Activated B cell treated with CpG ODN at 0.5 μM for 24 hours (primary cell): Measurements from ENCODE around the gene LMO3. TPM values are rescaled to one million over a fixed set of nuclear protein-coding genes. Genes with fewer than 3 reads are reported as not detected.

Experiments
- ATAC-seq: fragments of 200-7000 bp; cut with Tn5 transposase; one replicate; pipeline ENCODE4 v1.10.0; 2021; ENCODE audit warnings: low read depth, mild to moderate bottlenecking, moderate library complexity
- CTCF ChIA-PET: fragments of 350-600 bp; sonication (Branson Sonifier 250); formaldehyde crosslinking; loops from one replicate; lab custom pipeline; 2021; ENCODE audit warnings: antibody characterized with exemption; lab: Charles Lee
- POLR2A ChIA-PET: fragments of 350-600 bp; sonication (Branson Sonifier 250); formaldehyde crosslinking; loops from one replicate; lab custom pipeline; 2021; ENCODE audit warnings: antibody characterized with exemption; lab: Charles Lee
- DNase-seq: peaks from one replicate; pipeline ENCODE4 v3.0.0; 2022
- H3K27ac Mint-ChIP-seq: one replicate; pipeline ENCODE4 v1.8.0; 2020; ENCODE audit warnings: mixed read lengths
- H3K27me3 Mint-ChIP-seq: one replicate; pipeline ENCODE4 v1.8.0; 2021; ENCODE audit warnings: mixed read lengths
- H3K36me3 Mint-ChIP-seq: one replicate; pipeline ENCODE4 v1.8.0; 2021; ENCODE audit warnings: low read depth, mixed read lengths
- H3K4me1 Mint-ChIP-seq: one replicate; pipeline ENCODE4 v1.8.0; 2021; ENCODE audit warnings: mixed read lengths
- H3K4me3 Mint-ChIP-seq: one replicate; pipeline ENCODE4 v1.8.0; 2020; ENCODE audit warnings: mild to moderate bottlenecking, mixed read lengths
- H3K9me3 Mint-ChIP-seq: one replicate; pipeline ENCODE4 v1.8.0; 2020; ENCODE audit warnings: mixed read lengths
- intact Hi-C: fragments of 100-400 bp; cut with micrococcal nuclease; formaldehyde crosslinking; loops from one replicate; pipeline ENCODE4 v1.15.1; 2024
- total RNA-seq: library from RNA; stranded (reverse); gene quantifications from 2 replicates; pipeline ENCODE4 v1.2.3, GENCODE V29; 2022
- TF ChIP-seq, protein P1 (sequence below): fragments of 200-600 bp; IDR thresholded peaks from one replicate; pipeline ENCODE4 v1.8.0; 2022; ENCODE audit warnings: antibody characterized with exemption, mild to moderate bottlenecking

Gene LMO3
- total RNA-seq, 1 donor from 2014 or later, result not detected

DNA sequence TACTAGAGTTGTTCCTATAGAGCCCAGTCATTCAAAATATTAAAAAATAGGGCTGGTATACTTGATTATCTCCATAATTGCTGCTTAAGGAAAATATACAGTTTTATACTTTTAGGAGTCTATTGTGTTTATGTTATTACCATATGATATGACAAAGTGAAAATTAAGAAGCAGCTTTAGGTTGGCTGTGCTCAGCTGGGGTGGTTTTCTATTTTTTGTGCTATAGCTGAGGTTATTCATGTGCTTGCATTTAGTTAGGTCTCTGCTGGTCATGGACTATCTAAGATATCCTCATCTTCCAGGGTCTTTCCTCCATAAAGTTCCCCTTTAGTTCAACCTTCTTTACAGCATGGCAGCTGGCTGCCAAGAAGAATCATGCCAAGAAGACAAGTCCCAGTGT lies 13.6 kb upstream of the LMO3 start:
- ChIA-PET CTCF (no interaction called here), POLR2A (no interaction called here)
- H3K4me1 Mint-ChIP-seq, result no peaks in the 10 kb centered on the region
- DNase-seq (no peak), ATAC-seq (no peak)
- H3K9me3 Mint-ChIP-seq, result peaks cover 5% of the 10 kb centered on the region
- no peak overlapping the region for H3K4me3 Mint-ChIP-seq
- TF ChIP-seq, protein P1, sequence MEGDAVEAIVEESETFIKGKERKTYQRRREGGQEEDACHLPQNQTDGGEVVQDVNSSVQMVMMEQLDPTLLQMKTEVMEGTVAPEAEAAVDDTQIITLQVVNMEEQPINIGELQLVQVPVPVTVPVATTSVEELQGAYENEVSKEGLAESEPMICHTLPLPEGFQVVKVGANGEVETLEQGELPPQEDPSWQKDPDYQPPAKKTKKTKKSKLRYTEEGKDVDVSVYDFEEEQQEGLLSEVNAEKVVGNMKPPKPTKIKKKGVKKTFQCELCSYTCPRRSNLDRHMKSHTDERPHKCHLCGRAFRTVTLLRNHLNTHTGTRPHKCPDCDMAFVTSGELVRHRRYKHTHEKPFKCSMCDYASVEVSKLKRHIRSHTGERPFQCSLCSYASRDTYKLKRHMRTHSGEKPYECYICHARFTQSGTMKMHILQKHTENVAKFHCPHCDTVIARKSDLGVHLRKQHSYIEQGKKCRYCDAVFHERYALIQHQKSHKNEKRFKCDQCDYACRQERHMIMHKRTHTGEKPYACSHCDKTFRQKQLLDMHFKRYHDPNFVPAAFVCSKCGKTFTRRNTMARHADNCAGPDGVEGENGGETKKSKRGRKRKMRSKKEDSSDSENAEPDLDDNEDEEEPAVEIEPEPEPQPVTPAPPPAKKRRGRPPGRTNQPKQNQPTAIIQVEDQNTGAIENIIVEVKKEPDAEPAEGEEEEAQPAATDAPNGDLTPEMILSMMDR, result no peak
- H3K27me3 Mint-ChIP-seq, result no peaks in the 10 kb centered on the region
- no peak overlapping the region for H3K27ac Mint-ChIP-seq
- no peaks in the 10 kb centered on the region for H3K36me3 Mint-ChIP-seq
- intact Hi-C loops, result no loop called here

DNA sequence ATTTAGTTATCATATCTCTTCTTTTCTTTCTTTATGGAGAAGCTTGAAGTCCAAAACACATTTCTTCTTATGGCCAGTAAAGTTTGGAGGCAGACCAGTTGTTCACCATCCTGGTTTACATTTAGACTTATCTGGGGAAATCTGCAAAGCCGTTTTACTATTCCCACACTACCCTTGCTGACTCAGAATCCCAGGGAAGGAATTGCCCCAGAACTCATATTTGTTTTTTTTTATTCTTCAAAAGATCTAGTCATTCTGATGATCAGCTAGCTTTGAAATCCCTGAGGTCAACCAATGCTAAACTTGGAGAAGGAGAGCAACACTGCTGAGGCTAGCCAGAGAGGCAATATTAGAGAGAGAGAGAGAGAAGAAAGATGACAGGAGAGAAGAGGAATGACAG lies 12.3 kb upstream of the LMO3 start:
- no peak overlapping the region for H3K4me3 Mint-ChIP-seq
- H3K27ac Mint-ChIP-seq, result no peak overlapping the region
- no peaks in the 10 kb centered on the region for H3K36me3 Mint-ChIP-seq
- H3K9me3 Mint-ChIP-seq, result peaks cover 5% of the 10 kb centered on the region
- CTCF ChIA-PET, result no interaction called here
- no peak for ATAC-seq
- POLR2A ChIA-PET, result no interaction called here
- TF ChIP-seq, protein P1, result no peak
- H3K27me3 Mint-ChIP-seq, result no peaks in the 10 kb centered on the region
- H3K4me1 Mint-ChIP-seq, result no peaks in the 10 kb centered on the region
- no peak for DNase-seq
- intact Hi-C loops, result no loop called here

DNA sequence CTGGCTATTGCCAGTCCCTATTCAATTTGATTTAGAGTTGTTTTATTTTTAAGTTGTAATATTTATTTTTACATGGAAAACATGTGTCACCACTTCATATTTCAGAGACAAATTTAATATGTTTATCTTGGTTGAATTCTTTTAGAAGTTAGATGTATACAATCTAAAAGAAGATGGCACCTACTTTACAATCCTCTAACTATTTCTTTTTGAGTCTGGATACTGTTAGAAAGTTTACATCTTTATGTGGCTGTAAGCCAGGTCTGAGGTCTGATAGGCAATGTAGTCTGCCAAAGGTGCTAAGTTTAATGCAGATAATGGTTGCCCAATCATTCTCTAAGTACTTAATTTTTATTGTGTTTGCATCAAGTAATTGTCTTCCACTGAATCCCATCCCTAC lies 7.2 kb upstream of the LMO3 start:
- Mint-ChIP-seq H3K4me3 (no peak overlapping the region), H3K9me3 (peaks cover 3% of the 10 kb centered on the region), H3K27me3 (peaks cover 9% of the 10 kb centered on the region), H3K36me3 (no peaks in the 10 kb centered on the region), H3K4me1 (no peaks in the 10 kb centered on the region), H3K27ac (no peak overlapping the region)
- intact Hi-C loops, result no loop called here
- TF ChIP-seq, protein P1, result no peak
- DNase-seq (no peak), ATAC-seq (no peak)
- CTCF ChIA-PET, result no interaction called here
- POLR2A ChIA-PET, result no interaction called here

DNA sequence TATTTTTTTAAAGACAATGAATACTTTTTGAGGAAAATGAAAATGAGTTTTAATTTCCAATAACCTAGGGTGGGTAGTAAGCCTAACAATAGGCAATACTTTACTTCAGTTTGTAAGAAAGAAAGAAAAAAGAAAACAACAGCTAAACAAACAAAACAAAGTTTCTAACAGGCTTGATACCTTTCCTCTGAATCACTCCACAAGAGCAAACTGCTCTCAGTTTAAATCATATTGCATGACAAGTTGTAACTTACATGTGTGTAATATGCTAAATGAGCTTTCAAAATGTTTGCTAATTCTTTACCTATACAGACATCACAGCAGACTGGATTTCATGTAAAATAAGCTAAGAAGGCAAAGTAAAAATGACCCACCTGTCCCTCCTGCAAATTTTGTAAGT lies 6.7 kb upstream of the LMO3 start:
- no peak for ATAC-seq
- Mint-ChIP-seq H3K4me3 (no peak overlapping the region), H3K4me1 (no peaks in the 10 kb centered on the region), H3K27me3 (peaks cover 12% of the 10 kb centered on the region), H3K9me3 (peaks cover 3% of the 10 kb centered on the region), H3K27ac (no peak overlapping the region), H3K36me3 (no peaks in the 10 kb centered on the region)
- no peak for DNase-seq
- intact Hi-C loops, result no loop called here
- ChIA-PET CTCF (no interaction called here), POLR2A (no interaction called here)
- TF ChIP-seq, protein P1, result no peak

DNA sequence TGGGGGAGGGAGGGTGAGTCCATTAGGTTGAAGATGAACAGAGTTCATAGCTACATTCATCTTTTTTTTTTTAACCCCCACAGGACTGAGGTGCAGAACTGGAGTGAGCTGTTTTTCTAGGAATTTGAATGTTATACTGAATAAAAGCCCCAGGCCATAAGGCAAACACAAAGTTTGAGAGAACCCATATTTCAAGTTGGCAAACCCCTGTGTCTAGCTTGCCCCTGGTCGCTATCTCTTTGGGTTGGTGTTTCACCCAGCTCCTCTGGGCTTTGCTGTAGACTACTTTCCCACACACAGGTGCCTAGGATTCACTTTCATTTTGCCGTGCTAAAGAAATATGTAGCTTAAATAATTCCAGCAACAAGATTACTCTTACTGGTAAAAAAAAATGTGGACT lies 5.2 kb upstream of the LMO3 start:
- TF ChIP-seq, protein P1, result no peak
- Mint-ChIP-seq H3K36me3 (no peaks in the 10 kb centered on the region), H3K4me1 (no peaks in the 10 kb centered on the region), H3K4me3 (no peak overlapping the region), H3K27me3 (peaks cover 21% of the 10 kb centered on the region), H3K27ac (no peak overlapping the region), H3K9me3 (no peaks in the 10 kb centered on the region)
- POLR2A ChIA-PET, result no interaction called here
- ATAC-seq (no peak), DNase-seq (no peak)
- CTCF ChIA-PET, result no interaction called here
- intact Hi-C loops, result no loop called here
